ENCODE results near the gene RIF1.
A peak's percentile ranks its signal among the peaks of the same experiment; 100 is the strongest.

RIF1 gene

GRCh38 chr2:151409601-151410484, at the start of gene RIF1:
Gene RIF1 (plus strand): TSS chr2:151409902. CDS start chr2:151410424, 522 bp downstream.
- H3K27me3 ChIP-seq (ENCODE audit: low read length), result no peaks in the 10 kb centered on the region
- H2AFZ ChIP-seq (ENCODE audit: low read depth, low read length, severe bottlenecking), result peak within 1 kb of the TSS; percentile 100
- H3K79me2 ChIP-seq (ENCODE audit: insufficient read depth, low read length), result peaks cover 43% of the 10 kb centered on the region
- peak within 1 kb of the TSS; percentile 66 for H3K27ac ChIP-seq (ENCODE audit: low read depth, low read length)
- no peaks in the 10 kb centered on the region for H3K9me2 ChIP-seq (replicated peaks; ENCODE audit: insufficient read depth, low read length)
- peak within 1 kb of the TSS; percentile 95 for H3K9ac ChIP-seq (ENCODE audit: low read length)
- H3K4me2 ChIP-seq (ENCODE audit: low read depth, low read length, poor library complexity, severe bottlenecking), result peak within 1 kb of the TSS; percentile 96
- no peak for TF ChIP-seq EZH2phosphoT487 (conservative IDR thresholded peaks at IDR 0.05; ENCODE audit: low read length)
- TF ChIP-seq, protein P1, sequence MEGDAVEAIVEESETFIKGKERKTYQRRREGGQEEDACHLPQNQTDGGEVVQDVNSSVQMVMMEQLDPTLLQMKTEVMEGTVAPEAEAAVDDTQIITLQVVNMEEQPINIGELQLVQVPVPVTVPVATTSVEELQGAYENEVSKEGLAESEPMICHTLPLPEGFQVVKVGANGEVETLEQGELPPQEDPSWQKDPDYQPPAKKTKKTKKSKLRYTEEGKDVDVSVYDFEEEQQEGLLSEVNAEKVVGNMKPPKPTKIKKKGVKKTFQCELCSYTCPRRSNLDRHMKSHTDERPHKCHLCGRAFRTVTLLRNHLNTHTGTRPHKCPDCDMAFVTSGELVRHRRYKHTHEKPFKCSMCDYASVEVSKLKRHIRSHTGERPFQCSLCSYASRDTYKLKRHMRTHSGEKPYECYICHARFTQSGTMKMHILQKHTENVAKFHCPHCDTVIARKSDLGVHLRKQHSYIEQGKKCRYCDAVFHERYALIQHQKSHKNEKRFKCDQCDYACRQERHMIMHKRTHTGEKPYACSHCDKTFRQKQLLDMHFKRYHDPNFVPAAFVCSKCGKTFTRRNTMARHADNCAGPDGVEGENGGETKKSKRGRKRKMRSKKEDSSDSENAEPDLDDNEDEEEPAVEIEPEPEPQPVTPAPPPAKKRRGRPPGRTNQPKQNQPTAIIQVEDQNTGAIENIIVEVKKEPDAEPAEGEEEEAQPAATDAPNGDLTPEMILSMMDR (IDR thresholded peaks at IDR 0.05; ENCODE audit: insufficient read depth, low read length, poor library complexity, severe bottlenecking), result peak; percentile 36
- peaks cover 18% of the 10 kb centered on the region for H3K36me3 ChIP-seq (ENCODE audit: low read length)
- peak within 1 kb of the TSS; percentile 87 for H3K4me3 ChIP-seq (ENCODE audit: insufficient read depth, low read length, poor library complexity, severe bottlenecking)
- no peaks in the 10 kb centered on the region for H4K20me1 ChIP-seq (ENCODE audit: low read depth, low read length)
- H3K9me3 ChIP-seq (ENCODE audit: insufficient read depth, low read length), result no peaks in the 10 kb centered on the region
- no peaks in the 10 kb centered on the region for H3F3A ChIP-seq (ENCODE audit: insufficient read depth)

GRCh38 chr2:151361674-151362370, 47.9 kb upstream of the RIF1 start:
- Histone ChIP-seq H3K9me2 (replicated peaks; ENCODE audit: insufficient read depth, low read length) (no peaks in the 10 kb centered on the region), H3K4me3 (ENCODE audit: insufficient read depth, low read length, poor library complexity, severe bottlenecking) (no peak overlapping the region), H3K27me3 (ENCODE audit: low read length) (no peaks in the 10 kb centered on the region), H3K79me2 (ENCODE audit: insufficient read depth, low read length) (no peaks in the 10 kb centered on the region), H3K36me3 (ENCODE audit: low read length) (no peaks in the 10 kb centered on the region), H3K4me2 (ENCODE audit: low read depth, low read length, poor library complexity, severe bottlenecking) (no peak overlapping the region), H3F3A (ENCODE audit: insufficient read depth) (no peaks in the 10 kb centered on the region), H3K27ac (ENCODE audit: low read depth, low read length) (no peak overlapping the region), H3K9ac (ENCODE audit: low read length) (no peak overlapping the region), H2AFZ (ENCODE audit: low read depth, low read length, severe bottlenecking) (no peak overlapping the region), H4K20me1 (ENCODE audit: low read depth, low read length) (no peaks in the 10 kb centered on the region), H3K9me3 (ENCODE audit: insufficient read depth, low read length) (no peaks in the 10 kb centered on the region)
- TF ChIP-seq, protein P1 (IDR thresholded peaks at IDR 0.05; ENCODE audit: insufficient read depth, low read length, poor library complexity, severe bottlenecking), result no peak
- TF ChIP-seq EZH2phosphoT487 (conservative IDR thresholded peaks at IDR 0.05; ENCODE audit: low read length), result no peak

DNA sequence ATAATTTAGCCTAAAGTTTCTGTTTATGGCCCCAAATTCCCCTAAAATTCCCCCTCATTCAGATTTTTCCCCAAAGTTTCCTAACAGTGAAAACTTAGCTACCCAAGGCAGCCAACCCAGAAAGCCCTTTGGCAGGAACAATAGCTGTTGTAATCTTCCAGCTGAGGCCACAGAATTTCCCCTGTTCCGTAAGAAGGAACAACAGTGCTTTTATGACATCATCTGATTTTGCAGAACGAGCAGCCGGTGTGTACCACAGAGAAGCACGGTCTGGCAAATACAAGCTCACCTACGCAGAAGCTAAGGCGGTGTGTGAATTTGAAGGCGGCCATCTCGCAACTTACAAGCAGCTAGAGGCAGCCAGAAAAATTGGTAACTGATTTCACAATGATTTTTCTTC, 46.0 kb upstream of the RIF1 start:
- H3K4me2 ChIP-seq (ENCODE audit: low read depth, low read length, poor library complexity, severe bottlenecking), result no peak overlapping the region
- no peak overlapping the region for H3K27ac ChIP-seq (ENCODE audit: low read depth, low read length)
- H3K4me3 ChIP-seq (ENCODE audit: insufficient read depth, low read length, poor library complexity, severe bottlenecking), result no peak overlapping the region
- H3K9me2 ChIP-seq (replicated peaks; ENCODE audit: insufficient read depth, low read length), result no peaks in the 10 kb centered on the region
- H4K20me1 ChIP-seq (ENCODE audit: low read depth, low read length), result no peaks in the 10 kb centered on the region
- no peaks in the 10 kb centered on the region for H3K36me3 ChIP-seq (ENCODE audit: low read length)
- no peaks in the 10 kb centered on the region for H3K79me2 ChIP-seq (ENCODE audit: insufficient read depth, low read length)
- no peak overlapping the region for H2AFZ ChIP-seq (ENCODE audit: low read depth, low read length, severe bottlenecking)
- no peaks in the 10 kb centered on the region for H3F3A ChIP-seq (ENCODE audit: insufficient read depth)
- no peak overlapping the region for H3K9ac ChIP-seq (ENCODE audit: low read length)
- H3K27me3 ChIP-seq (ENCODE audit: low read length), result no peaks in the 10 kb centered on the region
- TF ChIP-seq, protein P1 (IDR thresholded peaks at IDR 0.05; ENCODE audit: insufficient read depth, low read length, poor library complexity, severe bottlenecking), result no peak
- no peak for TF ChIP-seq EZH2phosphoT487 (conservative IDR thresholded peaks at IDR 0.05; ENCODE audit: low read length)
- H3K9me3 ChIP-seq (ENCODE audit: insufficient read depth, low read length), result no peaks in the 10 kb centered on the region
